Measurements from ENCODE around the gene TLL2.

Gene TLL2

DNA sequence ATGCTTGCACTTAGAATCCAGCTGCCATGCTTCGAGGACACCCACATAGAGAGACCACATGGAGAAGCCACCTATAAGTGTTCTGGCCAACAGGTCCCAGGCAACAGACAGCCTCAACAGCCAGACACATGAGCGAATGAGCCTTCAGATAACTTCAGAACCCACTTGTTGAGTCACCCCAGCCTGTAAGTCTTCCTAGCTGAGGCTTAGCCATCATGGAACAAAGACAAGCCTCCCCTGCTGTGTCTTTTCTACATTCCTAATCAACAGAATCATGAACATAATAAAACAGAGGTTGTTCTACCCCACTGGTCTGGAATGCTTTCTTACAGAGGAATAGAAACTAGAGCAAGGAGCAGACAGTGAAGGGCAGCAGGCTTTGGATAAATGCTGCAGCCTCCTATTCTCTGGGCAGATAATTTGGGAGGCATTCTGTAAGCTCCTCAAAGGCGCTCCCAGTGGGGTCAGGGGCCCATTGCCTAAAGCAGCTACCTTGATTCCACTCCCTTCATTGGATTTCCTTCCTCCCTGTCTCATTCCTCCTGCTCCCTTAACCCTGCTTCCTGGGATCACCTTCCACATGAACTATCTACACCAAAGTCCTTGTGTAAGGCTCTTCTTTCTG lies 4.6 kb downstream of the TLL2 start:
- POLR2A ChIA-PET (ENCODE audit: low non-redundant PET) = no interaction called here
- TF ChIP-seq, protein P1, sequence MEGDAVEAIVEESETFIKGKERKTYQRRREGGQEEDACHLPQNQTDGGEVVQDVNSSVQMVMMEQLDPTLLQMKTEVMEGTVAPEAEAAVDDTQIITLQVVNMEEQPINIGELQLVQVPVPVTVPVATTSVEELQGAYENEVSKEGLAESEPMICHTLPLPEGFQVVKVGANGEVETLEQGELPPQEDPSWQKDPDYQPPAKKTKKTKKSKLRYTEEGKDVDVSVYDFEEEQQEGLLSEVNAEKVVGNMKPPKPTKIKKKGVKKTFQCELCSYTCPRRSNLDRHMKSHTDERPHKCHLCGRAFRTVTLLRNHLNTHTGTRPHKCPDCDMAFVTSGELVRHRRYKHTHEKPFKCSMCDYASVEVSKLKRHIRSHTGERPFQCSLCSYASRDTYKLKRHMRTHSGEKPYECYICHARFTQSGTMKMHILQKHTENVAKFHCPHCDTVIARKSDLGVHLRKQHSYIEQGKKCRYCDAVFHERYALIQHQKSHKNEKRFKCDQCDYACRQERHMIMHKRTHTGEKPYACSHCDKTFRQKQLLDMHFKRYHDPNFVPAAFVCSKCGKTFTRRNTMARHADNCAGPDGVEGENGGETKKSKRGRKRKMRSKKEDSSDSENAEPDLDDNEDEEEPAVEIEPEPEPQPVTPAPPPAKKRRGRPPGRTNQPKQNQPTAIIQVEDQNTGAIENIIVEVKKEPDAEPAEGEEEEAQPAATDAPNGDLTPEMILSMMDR (conservative IDR thresholded peaks at IDR 0.05; ENCODE audit: low read depth) = no peak

DNA sequence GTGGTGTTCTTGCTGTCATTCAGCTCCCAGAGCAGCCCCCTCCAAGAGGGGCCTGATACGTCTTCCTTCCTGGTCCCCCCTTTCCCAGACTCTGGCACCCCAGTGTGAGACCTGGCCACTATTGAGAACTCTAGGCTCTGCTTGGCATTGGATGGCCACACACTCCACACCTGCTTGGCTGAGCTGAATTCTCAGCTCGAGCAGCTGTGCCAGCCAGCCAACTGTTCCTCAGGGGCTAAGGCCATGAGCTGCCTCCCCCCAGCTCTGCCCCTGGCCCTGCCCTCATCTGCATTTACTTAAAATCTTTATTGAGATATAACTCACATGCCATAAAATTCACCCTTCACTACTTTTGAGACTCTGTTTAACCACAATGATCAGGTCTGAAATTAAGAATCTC lies 6.7 kb downstream of the TLL2 start:
- no peak for DNase-seq (ENCODE audit: low spot score)
- ChIA-PET CTCF (interaction anchor here (1.9 kb wide), 1 partner anchor 16 kb away, joined by 7 read pairs; no protein-coding TSS in a partner anchor), POLR2A (ENCODE audit: low non-redundant PET) (no interaction called here)
- no peak overlapping the region for H3K27ac ChIP-seq
- TF ChIP-seq, protein P1 (conservative IDR thresholded peaks at IDR 0.05; ENCODE audit: low read depth) = no peak

More for the DNA sequence above, 4.6 kb downstream of the TLL2 start:
- DNase-seq (ENCODE audit: low spot score) = no peak
- H3K27ac ChIP-seq = no peak overlapping the region
- CTCF ChIA-PET = no interaction called here

DNA sequence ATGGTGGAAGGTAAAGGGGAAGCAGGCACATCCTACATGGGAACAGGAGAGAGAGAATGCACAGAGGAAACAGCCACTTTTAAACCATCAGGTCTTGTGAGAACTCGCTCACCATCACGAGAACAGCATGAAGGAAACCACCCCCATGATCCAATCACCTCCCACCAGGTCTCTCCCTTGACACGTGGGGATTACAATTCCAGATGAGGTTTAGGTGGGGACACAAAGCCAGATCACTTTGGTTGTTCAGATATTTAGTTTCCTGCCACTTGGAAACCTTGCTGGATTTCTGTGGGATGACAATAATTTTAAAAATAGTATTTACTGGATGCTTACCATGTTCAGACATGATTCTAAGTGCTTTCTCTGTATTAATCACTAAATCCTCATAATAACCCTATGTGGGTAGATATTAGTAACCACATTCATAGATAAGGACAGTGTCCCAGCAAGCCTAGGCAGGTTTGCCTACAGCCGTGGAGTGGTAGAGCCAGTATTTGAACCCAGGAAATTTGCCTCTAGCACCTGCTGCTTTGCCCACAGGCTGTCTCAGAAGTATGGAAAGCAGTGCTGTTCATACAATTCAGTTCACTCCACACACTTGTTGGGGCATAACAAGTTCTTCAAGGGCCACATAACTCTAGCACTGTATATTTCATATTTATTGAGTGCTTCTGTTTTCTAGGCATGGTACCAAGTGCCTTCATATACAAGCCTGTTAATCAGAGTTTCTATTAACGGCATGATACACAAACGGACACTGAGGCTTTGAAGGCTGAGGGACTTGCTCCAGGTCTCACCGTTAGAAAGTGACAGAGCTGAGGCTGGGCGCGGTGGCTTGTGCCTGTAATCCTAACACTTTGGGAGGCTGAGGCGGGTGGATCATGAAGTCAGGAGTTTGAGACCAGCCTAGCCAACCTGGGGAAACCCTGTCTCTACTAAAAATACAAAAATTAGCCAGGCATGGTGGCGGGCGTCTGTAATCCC lies 8.3 kb downstream of the TLL2 start:
- peak overlapping the region; percentile 40 for H3K27ac ChIP-seq
- peak; percentile 83 for DNase-seq (ENCODE audit: low spot score)
- CTCF ChIA-PET = interaction anchor here (0.7 to 1.9 kb wide), 3 partner anchors 10 to 567 kb away, joined by 5 to 7 read pairs (median 5); no protein-coding TSS in a partner anchor
- POLR2A ChIA-PET (ENCODE audit: low non-redundant PET) = no interaction called here
- TF ChIP-seq, protein P1 (conservative IDR thresholded peaks at IDR 0.05; ENCODE audit: low read depth) = no peak

DNA sequence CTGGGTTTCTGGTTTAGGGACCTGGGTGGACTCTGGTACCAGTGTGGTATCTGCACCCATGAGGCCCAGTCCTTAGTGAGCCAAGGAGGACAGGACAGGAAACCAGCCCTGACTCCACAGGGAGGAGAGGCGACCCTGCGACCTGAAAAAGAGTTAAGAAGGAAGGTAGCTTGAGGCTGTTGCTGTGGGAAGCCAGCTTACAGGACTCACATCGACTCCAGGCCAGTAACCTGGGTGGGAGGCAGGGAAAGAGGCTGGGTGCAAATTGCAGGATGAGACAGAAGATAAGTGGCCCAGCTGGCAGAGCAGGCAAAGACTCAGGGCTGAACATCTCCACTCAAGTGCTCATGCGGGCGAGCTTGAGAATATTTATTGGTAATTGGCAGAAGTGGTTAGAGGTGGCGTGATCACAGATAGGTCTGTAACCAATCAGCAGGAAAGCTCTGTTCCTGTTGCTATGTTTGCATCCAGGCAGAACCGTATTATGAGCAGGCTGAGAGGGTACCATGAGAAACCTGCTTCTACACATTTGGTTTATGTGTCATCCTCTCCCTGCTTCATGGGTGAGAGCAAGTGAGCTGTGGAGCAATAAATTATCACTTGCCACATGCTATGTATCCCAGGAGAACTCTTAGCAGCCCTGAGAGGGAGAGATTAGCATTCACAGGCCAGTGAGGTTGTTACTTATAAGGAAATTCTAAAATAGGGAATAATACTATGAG lies 11.0 kb downstream of the TLL2 start:
- ChIA-PET CTCF (interaction anchor here (2.3 to 2.9 kb wide), 2 partner anchors 11 to 12 kb away, joined by 16 to 17 read pairs; partner anchors contain the start of gene TLL2), POLR2A (ENCODE audit: low non-redundant PET) (no interaction called here)
- TF ChIP-seq, protein P1 (conservative IDR thresholded peaks at IDR 0.05; ENCODE audit: low read depth) = no peak
- peak; percentile 44 for DNase-seq (ENCODE audit: low spot score)
- H3K27ac ChIP-seq = peak overlapping the region; percentile 28

DNA sequence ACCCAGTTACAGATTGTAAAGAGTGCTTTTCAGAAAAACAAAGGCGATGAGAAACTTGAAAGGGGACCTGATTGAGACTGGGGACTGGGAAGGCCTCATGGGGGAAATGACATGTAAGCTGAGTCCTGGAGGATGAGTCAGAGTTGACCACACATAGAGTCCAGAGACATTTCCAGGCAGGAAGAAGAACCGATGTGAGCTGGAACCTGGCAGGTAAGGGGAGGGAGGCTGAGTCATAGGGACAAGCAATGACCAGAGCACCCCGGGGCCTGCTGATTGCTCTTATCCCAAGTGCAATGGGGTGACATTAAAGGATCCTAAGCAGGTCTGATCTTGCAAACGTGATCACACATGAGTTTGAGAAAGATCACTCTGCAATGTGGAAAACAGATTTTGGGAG lies 11.7 kb downstream of the TLL2 start:
- ChIA-PET CTCF (interaction anchor here (0.6 to 2.9 kb wide), 4 partner anchors 11 to 106 kb away, joined by 3 to 17 read pairs (median 10); partner anchors contain the start of gene TLL2), POLR2A (ENCODE audit: low non-redundant PET) (no interaction called here)
- H3K27ac ChIP-seq = peak overlapping the region; percentile 28
- peak; percentile 87 for DNase-seq (ENCODE audit: low spot score)
- TF ChIP-seq, protein P1 (conservative IDR thresholded peaks at IDR 0.05; ENCODE audit: low read depth) = no peak

DNA sequence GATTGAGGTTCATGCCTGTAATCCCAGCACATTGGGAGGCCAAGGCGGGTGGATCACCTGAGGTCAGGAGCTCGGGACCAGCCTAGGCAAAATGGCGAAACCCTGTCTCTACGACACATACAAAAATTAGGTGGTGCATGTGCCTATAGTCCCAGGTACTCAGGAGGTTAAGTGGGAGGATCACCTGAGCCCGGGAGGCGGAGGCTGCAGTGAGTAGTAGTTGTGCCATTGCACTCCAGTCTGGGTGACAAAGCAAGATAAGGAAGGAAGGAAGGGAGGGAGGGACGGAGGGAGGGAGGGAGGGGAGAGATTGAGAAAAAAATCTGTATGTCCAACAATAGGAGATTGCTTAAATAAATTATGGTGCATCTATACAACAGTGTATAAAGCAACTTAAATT lies 13.2 kb downstream of the TLL2 start:
- CTCF ChIA-PET = interaction anchor here (0.7 to 2.9 kb wide), 4 partner anchors 11 to 134 kb away, joined by 3 to 16 read pairs (median 8); partner anchors contain the start of gene TLL2
- no peak overlapping the region for H3K27ac ChIP-seq
- POLR2A ChIA-PET (ENCODE audit: low non-redundant PET) = no interaction called here
- TF ChIP-seq, protein P1 (conservative IDR thresholded peaks at IDR 0.05; ENCODE audit: low read depth) = no peak
- DNase-seq (ENCODE audit: low spot score) = no peak
